Measurements from ENCODE around the gene BORA.

DNA sequence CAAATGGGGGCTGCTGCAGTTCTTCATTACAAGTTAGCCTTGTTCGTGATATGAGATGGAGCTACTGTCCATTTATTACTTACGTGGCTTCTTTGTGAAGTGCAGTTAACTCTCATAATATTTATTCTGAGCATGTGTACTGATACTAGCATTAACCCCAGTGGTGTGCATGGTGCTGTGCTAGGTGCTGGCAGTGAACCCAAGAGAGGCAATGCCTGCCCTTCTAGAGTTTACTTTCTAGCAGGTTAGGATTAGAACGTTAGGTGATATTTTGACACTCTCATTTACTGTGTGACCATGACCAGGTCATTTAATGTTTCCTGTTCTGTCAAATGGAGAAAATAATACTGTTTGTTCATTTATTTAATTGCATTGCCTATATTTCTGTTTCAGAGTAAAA lies 71.1 kb downstream of the BORA start:
- TF ChIP-seq, protein P1, sequence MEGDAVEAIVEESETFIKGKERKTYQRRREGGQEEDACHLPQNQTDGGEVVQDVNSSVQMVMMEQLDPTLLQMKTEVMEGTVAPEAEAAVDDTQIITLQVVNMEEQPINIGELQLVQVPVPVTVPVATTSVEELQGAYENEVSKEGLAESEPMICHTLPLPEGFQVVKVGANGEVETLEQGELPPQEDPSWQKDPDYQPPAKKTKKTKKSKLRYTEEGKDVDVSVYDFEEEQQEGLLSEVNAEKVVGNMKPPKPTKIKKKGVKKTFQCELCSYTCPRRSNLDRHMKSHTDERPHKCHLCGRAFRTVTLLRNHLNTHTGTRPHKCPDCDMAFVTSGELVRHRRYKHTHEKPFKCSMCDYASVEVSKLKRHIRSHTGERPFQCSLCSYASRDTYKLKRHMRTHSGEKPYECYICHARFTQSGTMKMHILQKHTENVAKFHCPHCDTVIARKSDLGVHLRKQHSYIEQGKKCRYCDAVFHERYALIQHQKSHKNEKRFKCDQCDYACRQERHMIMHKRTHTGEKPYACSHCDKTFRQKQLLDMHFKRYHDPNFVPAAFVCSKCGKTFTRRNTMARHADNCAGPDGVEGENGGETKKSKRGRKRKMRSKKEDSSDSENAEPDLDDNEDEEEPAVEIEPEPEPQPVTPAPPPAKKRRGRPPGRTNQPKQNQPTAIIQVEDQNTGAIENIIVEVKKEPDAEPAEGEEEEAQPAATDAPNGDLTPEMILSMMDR (IDR thresholded peaks at IDR 0.05) = no peak
- TF ChIP-seq POLR2A (IDR thresholded peaks at IDR 0.05) = no peak
